Vagina (tissue), 2 donors: ENCODE results near the gene TCAF1.

ENCODE experiments used
- POLR2A ChIP-seq, 2 donors: fragments of 450-650 bp; IDR thresholded peaks; one replicate each; pipeline ENCODE4 v1.6.1; 2017; ENCODE audit warnings: antibody characterized with exemption in 2 of 2, mild to moderate bottlenecking in 2 of 2, moderate library complexity in 2 of 2
- POLR2AphosphoS5 ChIP-seq, 2 donors: sonication (generic); formaldehyde crosslinking; IDR thresholded peaks; one replicate each; pipeline ENCODE4 v1.9.0; 2017; ENCODE audit warnings: antibody characterized with exemption in 2 of 2, mild to moderate bottlenecking in 2 of 2, low read depth in 1 of 2; ENCODE audit not compliant: insufficient read depth in 1 of 2
- TF ChIP-seq, protein P1 (sequence below), 3 experiments: fragments of 450-650 bp in 2 of 3; fragments of 200-600 bp in 1 of 3; sonication (generic) in 1 of 3; IDR thresholded peaks; one replicate each; pipeline ENCODE4 v1.5.1; 2017 to 2019; ENCODE audit warnings: antibody characterized with exemption in 3 of 3, mild to moderate bottlenecking in 2 of 3, moderate library complexity in 2 of 3

DNA sequence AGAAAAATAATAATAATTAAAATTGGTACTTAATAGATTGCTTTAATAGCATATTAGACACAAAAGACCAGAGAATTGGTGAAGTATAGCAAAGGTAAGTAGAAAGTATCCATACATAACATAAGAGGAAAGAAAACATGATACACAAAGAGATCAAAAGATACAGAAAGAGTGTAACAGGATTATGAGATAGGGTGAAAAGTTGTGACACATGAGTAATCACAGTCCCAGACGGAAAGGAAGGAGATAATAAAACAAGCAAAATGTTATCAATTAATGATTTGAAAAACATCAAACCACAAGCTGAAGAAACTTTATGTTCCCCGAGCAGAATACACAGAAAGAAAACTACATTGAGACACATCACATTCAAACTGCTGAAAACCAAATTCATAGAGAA is 10.5 kb downstream of the TCAF1 start:
- TF ChIP-seq, protein P1, sequence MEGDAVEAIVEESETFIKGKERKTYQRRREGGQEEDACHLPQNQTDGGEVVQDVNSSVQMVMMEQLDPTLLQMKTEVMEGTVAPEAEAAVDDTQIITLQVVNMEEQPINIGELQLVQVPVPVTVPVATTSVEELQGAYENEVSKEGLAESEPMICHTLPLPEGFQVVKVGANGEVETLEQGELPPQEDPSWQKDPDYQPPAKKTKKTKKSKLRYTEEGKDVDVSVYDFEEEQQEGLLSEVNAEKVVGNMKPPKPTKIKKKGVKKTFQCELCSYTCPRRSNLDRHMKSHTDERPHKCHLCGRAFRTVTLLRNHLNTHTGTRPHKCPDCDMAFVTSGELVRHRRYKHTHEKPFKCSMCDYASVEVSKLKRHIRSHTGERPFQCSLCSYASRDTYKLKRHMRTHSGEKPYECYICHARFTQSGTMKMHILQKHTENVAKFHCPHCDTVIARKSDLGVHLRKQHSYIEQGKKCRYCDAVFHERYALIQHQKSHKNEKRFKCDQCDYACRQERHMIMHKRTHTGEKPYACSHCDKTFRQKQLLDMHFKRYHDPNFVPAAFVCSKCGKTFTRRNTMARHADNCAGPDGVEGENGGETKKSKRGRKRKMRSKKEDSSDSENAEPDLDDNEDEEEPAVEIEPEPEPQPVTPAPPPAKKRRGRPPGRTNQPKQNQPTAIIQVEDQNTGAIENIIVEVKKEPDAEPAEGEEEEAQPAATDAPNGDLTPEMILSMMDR (IDR thresholded peaks at IDR 0.05): no peak
- TF ChIP-seq POLR2AphosphoS5 (IDR thresholded peaks at IDR 0.05; ENCODE audit: insufficient read depth in 1 of 2, low read depth in 1 of 2) (no peak), POLR2A (IDR thresholded peaks at IDR 0.05) (no peak)
